DND-41 (cell line): ENCODE measurements around the gene CASKIN2.

Experiments used
- CTCF ChIP-seq: IDR thresholded peaks from 2 replicates; pipeline ENCODE4 v1.5.1; 2012; ENCODE audit warnings: borderline replicate concordance, low read length, moderate library complexity, mild to moderate bottlenecking; ENCODE audit not compliant: poor library complexity, severe bottlenecking; ENCODE audit errors: extremely low read depth
- EZH2 ChIP-seq: IDR thresholded peaks from 3 replicates; pipeline ENCODE4 v1.6.1; 2012; ENCODE audit warnings: borderline replicate concordance, low read depth, mild to moderate bottlenecking, moderate library complexity, low read length, inconsistent platforms; ENCODE audit not compliant: severe bottlenecking

GRCh38 chr17:75463603-75464002, 51.7 kb downstream of the CASKIN2 start:
- TF ChIP-seq CTCF (no peak), EZH2 (no peak)
